CD4-positive, alpha-beta T cell treated with Interleukin-6 for 4 hours (primary cell): ENCODE data around the gene TMC3.
"Not testable (repeated sequence)": the region's sequence is repeated elsewhere in the genome, so short reads cannot be mapped to it uniquely, and the experiment has no call there.

Source experiments
- DNase-seq: peaks from one replicate; pipeline ENCODE4 v3.0.0-alpha.2; 2020; ENCODE audit warnings: mixed read lengths

Gene TMC3

DNA sequence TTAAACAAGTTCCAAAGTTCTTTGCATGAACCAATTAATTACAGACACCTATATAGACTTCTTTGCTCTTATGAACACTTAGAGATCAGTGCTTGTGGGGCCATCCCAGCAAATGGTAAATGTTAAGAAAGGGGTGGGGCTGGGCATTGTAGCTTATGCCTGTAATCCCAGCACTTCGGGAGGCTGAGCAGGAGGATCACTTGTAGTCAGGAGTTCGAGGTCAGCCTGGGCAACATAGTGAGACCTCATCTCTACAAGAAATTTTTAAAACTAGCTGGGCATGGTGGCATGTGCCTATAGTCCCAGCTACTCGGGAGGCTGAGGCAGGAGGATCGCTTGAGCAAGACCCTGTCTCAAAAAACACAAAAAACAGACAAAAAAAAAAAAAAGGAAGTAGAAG, 30.6 kb downstream of the TMC3 start:
- DNase-seq = no peak

DNA sequence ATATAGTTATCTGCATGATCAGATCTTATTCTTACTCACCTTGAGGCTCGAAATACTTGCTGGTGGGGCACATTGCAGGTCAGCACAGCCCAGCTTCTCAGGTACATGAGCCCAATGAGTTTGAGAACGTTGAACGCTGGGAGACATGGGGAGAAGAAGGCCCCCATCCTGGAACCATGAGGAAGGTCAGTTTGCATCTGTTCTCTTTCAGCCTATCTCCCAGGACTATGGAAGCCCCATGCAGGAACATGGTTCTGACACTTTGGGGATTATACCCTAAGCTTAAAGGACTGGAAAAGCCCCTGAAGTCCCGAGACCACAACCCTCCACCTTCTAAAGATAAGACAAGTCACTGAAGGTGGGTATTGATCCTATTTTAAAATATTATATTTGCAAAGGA, 32.7 kb downstream of the TMC3 start:
- DNase-seq = no peak

DNA sequence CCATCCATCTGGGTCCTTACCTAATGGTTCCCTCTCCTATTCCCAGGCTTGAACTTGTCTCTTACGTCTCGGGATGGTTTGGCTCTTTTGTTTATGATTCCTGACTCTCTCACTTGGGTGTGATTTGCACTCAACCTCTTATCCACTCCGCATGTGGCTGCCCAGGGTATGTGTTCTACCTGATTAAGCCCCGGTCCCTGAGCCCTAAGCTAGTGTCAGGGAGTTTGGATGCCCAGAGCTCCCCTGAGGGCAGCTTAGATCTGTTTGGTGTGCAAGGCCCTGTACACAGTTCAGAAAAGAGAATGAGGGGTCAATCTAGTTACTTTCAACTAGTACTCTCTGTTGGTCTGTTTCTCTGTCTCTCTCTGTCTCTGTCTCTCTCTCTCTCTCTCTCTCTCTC, 34.2 kb downstream of the TMC3 start:
- DNase-seq = no peak

DNA sequence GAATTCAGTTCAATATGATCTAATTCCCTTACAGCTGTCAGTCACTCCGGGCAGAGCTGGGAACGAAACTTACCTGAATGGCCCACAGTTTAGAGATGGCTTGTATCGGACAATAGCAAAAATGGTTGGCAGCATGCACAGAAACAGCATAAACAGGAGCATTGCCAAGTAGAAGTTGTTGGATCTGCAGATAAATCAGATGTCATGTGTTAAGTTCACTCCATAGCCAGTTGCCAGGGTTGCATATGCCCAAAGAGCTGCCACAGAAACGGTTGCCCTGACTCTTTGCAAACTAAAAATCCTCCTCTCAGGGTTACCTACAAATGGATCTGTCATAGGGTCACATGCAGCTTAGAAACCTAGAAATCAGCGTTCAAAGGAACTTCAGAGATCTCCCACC, 34.7 kb downstream of the TMC3 start:
- no peak for DNase-seq

DNA sequence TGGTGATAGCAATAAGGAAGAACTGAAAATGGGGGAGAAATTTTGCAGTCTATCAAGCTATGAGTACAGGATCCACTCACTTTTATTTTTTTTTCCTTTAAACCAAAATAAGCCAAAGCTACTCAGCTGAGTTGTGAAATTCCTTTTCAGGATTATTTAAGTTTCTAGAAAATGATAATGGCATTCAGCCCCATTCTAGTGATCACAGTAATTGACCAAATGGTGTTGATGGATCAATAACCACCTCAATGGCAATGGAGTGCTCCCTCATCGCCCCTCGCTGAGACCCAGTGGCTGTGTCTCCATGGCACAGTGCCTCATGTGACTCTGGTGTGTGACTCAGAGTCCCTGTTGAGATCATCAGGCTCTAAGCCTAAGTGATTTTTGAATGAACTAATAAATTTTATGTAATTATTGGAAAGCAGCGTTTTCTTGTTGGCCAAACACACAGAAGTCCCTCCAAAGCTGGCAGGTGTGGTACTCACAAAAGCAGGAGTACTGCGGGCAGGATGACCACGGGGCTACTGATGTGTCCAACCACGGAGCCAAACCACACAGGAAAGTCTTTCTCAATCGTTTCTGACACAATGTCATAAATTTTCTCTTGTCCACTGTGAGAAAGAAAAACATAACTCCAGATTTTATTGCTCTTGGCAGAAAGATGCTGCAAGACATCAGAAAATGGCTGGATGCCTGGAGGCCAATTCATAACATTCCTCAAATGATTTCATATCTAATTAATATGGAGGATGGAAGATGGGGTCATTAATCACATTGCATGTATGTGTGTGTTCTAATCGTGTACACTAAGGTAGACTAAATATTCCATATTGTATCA, 35.6 kb downstream of the TMC3 start:
- no peak for DNase-seq

DNA sequence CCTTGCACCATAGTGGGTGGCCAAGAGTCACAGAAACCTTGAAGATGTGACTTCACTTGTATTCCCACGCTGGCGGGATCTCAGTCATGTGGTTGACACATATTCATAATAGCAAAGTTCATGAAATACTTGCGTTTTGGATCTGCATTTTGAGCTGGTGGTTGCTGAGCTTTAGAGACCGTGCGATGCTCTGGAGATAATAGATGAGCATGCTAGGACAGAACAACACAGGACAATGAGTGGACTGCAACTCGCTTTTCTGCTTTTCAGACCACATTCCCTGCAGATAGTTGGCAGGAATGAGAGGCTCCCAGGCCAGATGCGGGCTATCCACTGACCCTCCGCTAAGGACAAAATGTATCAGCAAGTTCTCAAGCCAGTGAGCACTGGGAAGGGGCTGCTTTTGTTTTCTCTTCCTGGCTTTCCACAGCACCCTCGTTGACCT, 36.3 kb downstream of the TMC3 start:
- DNase-seq = no peak

DNA sequence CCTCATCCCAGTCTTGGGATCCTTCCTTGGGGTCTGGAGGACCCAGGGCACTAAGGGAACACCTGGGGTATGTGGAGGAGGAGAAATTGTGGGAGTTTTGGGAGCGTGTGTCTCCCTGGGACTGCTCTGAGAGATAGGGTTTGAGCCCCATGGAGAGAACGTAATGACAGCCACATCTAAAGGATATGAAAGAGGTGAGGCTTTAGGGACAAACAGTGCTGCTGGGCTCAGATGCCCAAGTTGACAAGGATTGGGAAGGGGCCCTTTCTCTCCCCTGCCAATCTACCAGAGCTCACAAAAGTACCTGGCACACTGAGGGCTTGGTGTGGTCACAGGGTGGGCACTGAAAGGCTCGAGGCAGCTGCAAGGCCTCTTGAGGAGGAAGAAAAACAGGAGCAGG, 36.8 kb downstream of the TMC3 start:
- DNase-seq = no peak

DNA sequence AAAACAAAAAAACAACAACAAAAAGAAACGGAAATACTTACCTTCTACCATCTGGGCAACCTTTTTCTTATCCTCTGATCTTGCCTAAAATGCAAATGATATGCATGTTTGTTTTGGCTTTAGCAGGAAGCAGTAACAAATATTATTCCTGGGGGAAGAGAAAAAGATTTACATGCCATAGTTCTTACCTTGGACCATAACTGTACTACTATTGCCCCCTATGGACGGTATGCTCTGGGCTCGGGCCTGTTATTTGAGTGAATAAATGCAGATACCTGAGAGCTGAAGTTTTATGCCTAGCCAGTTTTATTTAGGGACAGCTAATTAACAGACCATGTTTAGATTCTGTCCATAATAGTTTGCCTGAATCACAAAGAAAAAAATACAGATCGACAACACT, 37.4 kb downstream of the TMC3 start:
- DNase-seq = peak; percentile 69

DNA sequence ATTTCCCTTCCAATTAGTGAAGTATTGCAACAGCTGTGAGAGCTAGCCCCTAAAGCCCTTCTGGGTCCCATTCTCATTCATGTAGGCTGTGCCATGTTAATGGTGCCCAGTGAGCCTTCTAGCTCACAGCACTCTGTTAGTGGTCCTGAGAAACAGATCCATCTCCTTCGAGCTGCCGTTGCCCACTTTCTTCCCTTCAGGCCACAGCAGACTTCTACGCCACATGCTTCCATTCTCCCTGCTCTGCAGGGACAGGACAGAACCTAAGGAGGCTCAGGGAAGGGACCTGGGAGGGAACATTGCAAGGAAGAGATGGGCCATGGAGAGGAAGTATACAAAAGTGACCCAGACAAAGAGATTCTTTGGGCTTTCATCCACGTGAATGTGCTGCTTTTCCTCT, 38.4 kb downstream of the TMC3 start:
- DNase-seq = no peak

DNA sequence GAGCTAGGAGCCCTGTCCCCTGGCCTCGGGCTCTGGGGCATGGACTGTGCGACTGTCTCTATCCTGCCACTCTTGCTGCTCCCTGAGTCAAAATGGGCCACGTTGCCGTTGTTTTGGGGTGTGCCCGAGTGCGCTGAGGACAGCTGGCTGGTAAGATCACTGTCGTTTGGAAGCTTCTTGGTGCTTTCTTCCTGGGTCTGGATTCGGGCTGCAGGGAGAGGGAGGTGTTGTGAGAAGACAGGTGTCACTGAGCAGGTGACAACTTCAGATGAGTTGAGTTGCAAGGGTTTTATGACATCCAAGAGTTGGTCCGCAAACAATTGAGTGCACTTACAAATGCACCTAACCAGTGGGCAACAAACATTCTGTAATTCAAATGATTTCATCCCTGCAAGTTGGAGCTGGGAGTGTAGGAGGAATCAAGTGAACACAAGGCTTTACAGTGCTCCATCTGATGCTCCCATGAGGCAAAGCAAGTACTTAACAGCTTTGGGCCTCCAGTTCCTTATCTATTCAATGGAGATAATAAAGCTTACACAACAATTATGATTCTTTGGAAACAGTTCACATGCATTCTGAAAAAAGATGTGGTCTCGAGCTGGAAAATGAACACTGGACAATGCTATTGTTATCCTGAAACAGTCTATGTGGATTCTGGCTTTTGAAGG, 39.1 kb downstream of the TMC3 start:
- DNase-seq = no peak

DNA sequence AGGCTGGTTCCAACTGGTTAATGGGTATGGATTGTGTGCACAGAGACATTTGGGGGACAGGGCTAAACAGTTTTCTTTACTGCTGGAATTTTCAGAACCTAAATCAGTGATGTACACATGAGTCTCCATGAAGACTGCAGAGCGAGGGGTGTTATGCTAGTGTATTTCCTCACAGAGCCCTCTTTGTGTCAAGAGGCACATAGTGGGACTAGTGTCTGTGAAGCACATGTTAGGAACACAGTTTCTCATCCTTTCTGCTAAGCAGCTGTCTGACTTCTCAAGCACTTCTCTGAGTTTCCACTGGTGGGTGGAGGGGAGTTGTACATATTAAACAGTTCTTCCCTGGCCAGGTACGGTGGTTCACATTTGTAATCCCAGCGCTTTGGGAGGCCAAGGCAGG, 40.6 kb downstream of the TMC3 start:
- no peak for DNase-seq

DNA sequence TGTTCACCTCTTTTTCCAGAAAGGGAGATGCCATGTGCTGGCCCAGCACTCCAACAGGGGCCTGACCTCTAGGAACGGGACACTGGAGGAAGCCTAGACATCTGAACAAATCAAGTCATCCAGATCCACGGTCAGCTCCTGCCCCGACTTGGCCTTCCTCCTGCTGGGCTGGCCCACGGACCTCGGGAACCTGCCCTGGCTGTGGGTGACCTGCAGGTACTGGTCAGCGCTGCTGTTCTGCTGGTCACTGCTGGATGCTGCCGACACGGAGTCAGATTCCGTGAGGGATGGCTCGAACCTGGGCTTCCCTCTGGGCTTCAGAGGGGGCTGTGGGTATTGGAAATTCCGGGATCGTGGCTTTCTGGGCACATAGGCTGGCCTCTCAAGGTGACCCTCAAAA, 41.7 kb downstream of the TMC3 start:
- DNase-seq = no peak

DNA sequence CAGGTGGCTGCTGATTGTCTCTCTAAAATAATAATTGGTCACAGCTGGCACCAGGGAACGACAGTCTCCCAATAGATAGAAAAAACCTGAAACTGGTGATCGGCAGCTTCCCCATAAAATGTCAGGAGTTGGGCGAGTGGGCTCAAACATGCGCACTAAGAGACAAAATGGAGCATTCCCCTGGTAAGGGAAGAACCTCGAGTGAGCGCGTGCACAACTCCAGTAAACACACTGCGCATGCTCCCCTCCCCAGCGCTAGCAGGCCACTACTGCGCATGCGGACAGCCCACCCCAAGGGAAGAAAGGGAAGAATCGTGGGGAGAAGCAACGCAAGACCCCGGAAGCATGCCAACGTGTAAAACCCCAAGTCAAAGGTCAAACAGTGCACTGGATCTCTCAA, 42.4 kb downstream of the TMC3 start:
- DNase-seq = no peak

DNA sequence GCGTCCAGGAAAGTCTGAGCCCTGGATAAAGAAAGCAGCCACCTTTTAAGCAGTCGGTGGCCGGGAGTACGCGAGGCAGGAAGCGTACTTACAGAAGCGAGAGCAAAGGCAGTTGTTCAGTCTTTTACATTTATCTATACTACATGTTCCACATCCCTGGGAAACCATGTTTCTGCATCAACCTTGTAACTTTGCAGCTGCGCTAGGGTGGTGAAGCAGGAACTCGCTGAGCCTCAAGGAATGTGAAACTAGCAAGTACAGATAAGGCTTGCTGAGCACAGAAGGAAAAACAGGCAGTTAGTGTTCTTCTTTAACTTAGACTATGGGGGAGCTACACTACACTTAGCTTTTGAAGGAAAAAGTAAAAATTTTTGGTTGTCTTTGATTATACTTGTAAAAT, 42.9 kb downstream of the TMC3 start:
- DNase-seq = not testable (repeated sequence)

DNA sequence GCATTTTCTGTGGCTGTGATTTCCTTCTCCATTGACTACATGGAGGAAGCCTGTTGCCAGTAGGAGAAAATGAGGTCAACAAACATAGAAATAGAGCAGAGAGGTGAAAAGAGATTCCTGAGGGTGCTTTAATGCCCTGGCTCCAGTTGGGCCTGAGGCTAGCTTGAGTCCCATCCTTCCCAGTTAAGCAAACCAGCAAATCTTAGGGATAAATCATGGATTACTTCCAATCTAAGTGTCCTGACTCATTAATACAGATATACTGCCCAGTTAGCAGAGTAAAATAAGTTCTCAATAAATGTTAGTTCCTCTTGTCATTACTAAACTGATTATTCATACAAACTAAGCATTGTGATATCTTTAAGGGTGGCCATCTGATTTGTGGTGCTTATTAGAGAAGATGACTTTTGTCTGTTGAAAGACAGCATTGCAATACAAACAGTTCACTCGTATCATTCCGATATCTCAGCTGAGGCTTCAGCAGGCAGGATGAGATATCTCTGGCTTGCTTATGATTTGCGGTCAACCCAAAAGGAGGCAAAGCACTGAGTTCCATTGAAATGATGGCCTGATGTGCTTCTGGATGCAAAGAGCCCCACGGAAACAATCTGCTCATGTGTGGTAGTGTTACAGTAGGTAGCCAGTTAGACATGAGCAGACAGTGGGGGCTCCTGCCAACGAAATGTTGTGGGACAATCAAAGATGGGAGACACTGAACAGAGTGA, 43.5 kb downstream of the TMC3 start:
- no peak for DNase-seq

DNA sequence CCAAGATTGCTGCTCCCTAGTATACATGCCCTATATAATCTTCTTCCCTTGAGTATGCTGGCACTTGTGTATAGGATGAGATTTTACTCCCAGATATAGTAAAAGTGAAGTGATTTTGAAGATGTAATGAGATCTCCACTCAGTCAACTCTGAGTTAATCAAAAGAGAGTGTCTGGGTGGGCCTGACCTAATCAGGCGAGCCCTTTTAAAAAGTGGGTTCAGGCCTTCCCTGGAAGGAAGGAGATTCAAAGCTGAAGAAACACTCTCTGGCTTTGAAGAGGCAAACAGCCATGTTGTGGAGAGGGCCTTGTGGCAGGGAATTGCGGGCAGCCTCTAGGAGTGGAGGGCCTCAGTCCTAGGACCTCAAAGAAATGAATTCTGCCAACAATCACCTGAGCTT, 44.6 kb downstream of the TMC3 start:
- DNase-seq = no peak

DNA sequence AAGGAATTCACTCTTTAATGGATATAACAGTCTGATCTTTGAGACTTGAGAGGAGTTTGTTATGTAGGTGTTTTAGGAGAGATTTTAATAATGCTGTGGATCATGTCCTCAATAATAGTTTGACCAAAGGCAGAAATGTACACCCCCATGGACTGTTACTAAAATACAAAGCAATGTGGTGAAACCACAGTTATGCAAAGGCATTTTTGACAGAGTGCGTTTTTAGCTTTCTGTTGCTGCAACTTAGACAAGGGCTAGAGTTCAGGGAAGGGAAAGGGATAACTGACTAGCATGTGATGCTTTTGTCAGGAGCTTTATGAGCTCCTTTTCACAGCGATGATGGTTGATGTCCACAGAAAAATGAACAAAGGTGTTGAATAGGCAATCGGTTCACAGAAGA, 46.5 kb downstream of the TMC3 start:
- DNase-seq = no peak

DNA sequence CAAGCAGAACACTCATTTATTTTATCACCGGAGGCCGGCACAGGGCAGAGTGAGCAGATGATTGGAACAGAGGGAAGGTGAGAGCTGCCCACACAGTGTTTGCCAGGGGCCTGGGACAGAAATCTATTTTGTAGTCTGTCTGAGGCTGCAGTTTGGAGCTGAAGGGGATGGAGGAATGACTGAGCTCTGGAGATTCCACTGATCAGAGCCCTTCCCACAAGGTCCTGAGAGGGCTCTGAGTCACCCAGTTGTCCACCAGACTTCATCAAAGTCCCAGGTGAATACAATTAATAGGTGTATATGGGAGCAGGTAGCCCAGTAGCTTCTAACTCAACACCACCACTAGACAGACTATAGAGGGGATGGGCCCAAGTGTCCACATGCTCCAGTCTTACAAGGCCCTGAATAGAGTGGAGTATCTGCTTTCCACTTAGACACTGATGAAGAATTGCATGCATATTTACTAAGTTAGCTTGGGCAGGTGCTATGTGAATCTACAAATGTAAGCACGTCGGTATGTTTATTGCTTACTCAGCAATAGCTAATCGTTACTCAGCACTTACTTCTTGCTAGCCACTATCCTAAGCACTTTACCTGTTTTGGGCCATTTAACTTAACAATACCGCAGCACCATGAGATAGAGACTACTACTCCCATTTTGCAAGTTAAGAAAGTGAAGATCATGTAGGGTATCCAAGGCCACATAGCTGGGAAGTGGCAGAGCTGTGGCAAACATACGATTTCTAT, 47.4 kb downstream of the TMC3 start:
- DNase-seq = no peak

DNA sequence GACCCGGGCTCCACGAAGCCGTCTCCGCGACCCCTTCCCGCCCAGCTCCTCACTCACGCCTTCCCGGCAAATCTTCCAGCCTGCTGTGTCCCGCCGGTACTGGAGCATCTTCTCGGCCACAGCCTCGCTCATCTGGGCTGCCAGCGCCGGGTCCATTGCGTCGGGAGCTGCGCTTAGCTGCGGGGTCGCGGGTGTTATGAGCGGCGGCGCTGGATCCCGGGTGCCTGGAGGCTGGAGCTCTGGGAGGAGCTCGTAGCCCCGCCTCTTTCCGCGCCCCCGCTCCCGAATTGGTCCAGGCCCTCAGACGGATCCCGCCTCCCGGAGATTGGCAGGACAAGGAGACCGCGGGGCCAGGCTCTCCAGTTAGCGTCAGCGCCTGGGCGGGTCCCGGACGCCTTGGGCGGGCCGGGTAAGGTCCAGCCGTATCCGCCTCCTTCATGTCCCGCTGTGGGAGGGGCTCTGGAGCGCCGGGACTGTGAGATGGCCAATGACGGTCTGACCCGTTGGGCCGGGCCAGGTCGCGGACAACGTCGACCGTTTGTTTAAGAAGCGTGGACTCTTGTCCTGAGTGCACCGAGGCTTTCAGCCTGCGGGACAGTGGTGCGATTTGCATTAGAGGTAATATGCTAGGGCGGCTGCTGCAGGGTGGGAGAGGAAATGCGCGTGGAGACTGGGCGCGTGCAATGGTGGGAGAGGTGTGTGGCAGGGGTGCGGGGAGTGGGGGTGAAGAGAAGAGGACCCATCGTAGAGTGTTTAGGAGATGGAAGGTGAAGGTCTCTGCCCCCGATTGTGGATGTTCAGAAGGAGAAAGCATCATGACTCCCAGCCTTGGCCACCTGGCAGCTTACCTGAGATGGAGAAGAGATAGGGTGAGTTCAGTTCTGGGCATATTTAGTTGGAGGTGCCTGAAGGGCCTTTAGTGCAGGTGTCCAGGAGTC, 49.8 kb downstream of the TMC3 start, which contains the start of gene STARD5:
TSS of gene STARD5 (minus strand) at position 198 of the 938 bp plus-strand sequence. CDS start at position 156, 42 bp downstream.
- DNase-seq = peak; percentile 98

DNA sequence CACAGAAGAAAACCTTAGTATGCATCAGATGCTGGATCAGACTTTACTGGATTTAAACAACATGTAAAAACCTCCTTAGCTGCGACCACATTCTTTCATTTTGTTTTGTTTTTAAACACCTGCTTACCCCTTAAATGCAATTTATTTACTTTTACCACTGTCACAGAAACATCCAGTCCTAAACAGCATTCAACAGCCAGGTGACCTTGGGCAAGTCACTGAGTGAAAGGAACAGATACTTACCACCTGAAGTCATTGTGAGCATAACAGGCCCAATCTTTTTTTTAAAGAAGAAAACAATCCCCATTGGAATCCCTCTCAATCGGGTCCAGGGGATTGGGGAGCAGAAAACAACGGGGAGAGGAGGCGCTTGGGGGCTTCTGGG, 50.5 kb downstream of the TMC3 start:
- DNase-seq = no peak

DNA sequence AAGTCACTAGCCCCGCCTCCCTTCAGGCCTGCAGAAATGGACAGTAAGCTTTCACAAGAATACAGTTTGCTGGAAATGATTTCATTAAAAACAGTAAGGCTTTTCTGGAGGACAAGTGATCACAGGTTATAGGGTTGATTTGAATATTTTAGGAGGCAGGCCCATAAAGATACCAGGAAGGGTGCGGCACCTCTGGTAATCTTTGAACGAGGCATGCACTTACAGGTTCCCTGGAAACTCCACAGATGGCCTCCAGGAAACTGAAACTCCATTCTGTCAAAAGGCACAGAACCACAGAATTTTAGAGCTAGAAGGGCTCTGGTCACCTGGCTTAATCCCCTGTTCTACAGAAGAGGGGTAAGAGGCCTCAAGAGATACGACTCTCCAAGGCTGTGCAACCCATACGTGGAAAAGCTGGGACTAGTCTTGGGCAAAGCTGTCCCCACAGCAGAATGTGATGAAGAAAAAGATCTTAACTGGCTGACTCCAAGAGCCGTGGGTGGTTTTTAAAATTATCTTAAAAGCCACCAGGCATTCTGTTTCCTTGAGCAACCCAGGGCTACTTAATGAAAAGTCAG, 51.2 kb downstream of the TMC3 start:
- no peak for DNase-seq

DNA sequence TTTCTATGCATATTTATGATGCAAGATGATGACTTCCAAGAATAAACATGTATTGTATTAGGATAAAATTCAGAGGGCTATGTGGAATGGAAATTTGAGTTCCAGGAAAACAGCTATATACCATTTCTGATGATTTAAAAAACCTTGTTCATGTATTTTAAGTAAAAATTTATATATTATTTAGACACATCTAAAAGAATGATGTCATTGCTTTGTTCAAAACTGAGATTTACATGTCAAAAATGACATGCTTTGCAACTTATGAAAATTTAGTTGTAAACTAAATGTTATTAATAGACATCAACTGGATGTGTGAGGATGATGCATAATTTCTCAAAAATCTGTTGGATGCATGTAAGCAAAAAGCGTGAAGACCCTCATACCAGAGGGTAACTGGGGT, 52.3 kb downstream of the TMC3 start:
- DNase-seq = no peak
